ENCODE data around the gene RFC2.
"Not testable (repeated sequence)": the region's sequence is repeated elsewhere in the genome, so short reads cannot be mapped to it uniquely, and the experiment has no call there.

RFC2 gene

GRCh38 chr7:74248156-74248555 is 6.0 kb downstream of the RFC2 start:
- DNase-seq (ENCODE audit: low read depth) = no peak

GRCh38 chr7:74246497-74246896 is 7.7 kb downstream of the RFC2 start:
- DNase-seq (ENCODE audit: low read depth) = no peak

- no peak for DNase-seq (ENCODE audit: low read depth)
These were observed 12.1 kb downstream of the RFC2 start for GRCh38 chr7:74242122-74242443.

- DNase-seq (ENCODE audit: low read depth) = no peak
These were observed 13.7 kb downstream of the RFC2 start for GRCh38 chr7:74240482-74240881.

GRCh38 chr7:74236284-74236683 is 17.9 kb downstream of the RFC2 start:
- DNase-seq (ENCODE audit: low read depth) = no peak

- no peak for DNase-seq (ENCODE audit: low read depth)
These were observed 18.5 kb downstream of the RFC2 start for GRCh38 chr7:74235518-74236268.

GRCh38 chr7:74233655-74234285 is 20.4 kb downstream of the RFC2 start:
- no peak for DNase-seq (ENCODE audit: low read depth)

- no peak for DNase-seq (ENCODE audit: low read depth)
These were observed 23.0 kb downstream of the RFC2 start for GRCh38 chr7:74231232-74231590.

GRCh38 chr7:74230446-74231231 is 23.6 kb downstream of the RFC2 start:
- no peak for DNase-seq (ENCODE audit: low read depth)

- no peak for DNase-seq (ENCODE audit: low read depth)
These were observed 25.0 kb downstream of the RFC2 start for GRCh38 chr7:74228951-74229900.

GRCh38 chr7:74226633-74227032 is 27.6 kb downstream of the RFC2 start:
- DNase-seq (ENCODE audit: low read depth) = no peak

GRCh38 chr7:74225400-74225799 is 28.8 kb downstream of the RFC2 start:
- DNase-seq (ENCODE audit: low read depth) = no peak

GRCh38 chr7:74224907-74225306 is 29.3 kb downstream of the RFC2 start:
- DNase-seq (ENCODE audit: low read depth) = not testable (repeated sequence)

- DNase-seq (ENCODE audit: low read depth) = no peak
These were observed 29.7 kb downstream of the RFC2 start for GRCh38 chr7:74224511-74224832.

- DNase-seq (ENCODE audit: low read depth) = no peak
These were observed 30.3 kb downstream of the RFC2 start for GRCh38 chr7:74223711-74224510.

- no peak for DNase-seq (ENCODE audit: low read depth)
These were observed 31.1 kb downstream of the RFC2 start for GRCh38 chr7:74222851-74223710.

- DNase-seq (ENCODE audit: low read depth) = no peak
These were observed 32.5 kb downstream of the RFC2 start for GRCh38 chr7:74221713-74222112.

GRCh38 chr7:74220229-74220628 is 34.0 kb downstream of the RFC2 start:
- no peak for DNase-seq (ENCODE audit: low read depth)

- DNase-seq (ENCODE audit: low read depth) = no peak
These were observed 34.8 kb downstream of the RFC2 start for GRCh38 chr7:74219416-74219815.

- DNase-seq (ENCODE audit: low read depth) = no peak
These were observed 35.9 kb downstream of the RFC2 start for GRCh38 chr7:74218343-74218698.
